Sigmoid colon (tissue), 7 donors: ENCODE results near the gene PARP6. TPM values are rescaled to one million over a fixed set of nuclear protein-coding genes. Genes with fewer than 3 reads are reported as not detected.

Experiments
- DNase-seq: peaks from one replicate; pipeline ENCODE4 v3.0.0-alpha.2; 2019
- H3K27ac ChIP-seq, 4 donors: fragments of 200-600 bp; sonication (generic); one replicate each; pipeline ENCODE4 v1.5.1; 2016 to 2019; ENCODE audit warnings: mild to moderate bottlenecking in 1 of 4
- H3K27me3 ChIP-seq, 3 donors: fragments of 200-600 bp; sonication (generic); one replicate each; pipeline ENCODE4 v1.5.1; 2019; ENCODE audit warnings: mild to moderate bottlenecking in 1 of 3
- H3K36me3 ChIP-seq, 4 donors: fragments of 200-600 bp; sonication (generic); one replicate each; pipeline ENCODE4 v1.5.1; 2016 to 2019
- H3K4me1 ChIP-seq, 4 donors: fragments of 200-600 bp; sonication (generic); one replicate each; pipeline ENCODE4 v1.5.1; 2017 to 2019
- H3K4me3 ChIP-seq, 4 donors: fragments of 200-600 bp; sonication (generic); one replicate each; pipeline ENCODE4 v1.5.1; 2017 to 2019; ENCODE audit warnings: mild to moderate bottlenecking in 2 of 4, moderate library complexity in 1 of 4
- H3K9me3 ChIP-seq, 4 donors: fragments of 200-600 bp in 3 of 4; sonication (generic) in 3 of 4; one replicate each; pipeline versions ENCODE4 v1.5.1 to v1.6.1; 2013 to 2019
- EP300 ChIP-seq, 4 donors: sonication (generic); formaldehyde crosslinking; IDR thresholded peaks; one replicate each; pipeline ENCODE4 v1.6.1; 2017; ENCODE audit warnings: antibody characterized with exemption in 4 of 4
- POLR2A ChIP-seq, 2 donors: fragments of 450-650 bp; IDR thresholded peaks; one replicate each; pipeline ENCODE4 v1.6.1; 2016; ENCODE audit warnings: antibody characterized with exemption in 2 of 2, mild to moderate bottlenecking in 2 of 2, moderate library complexity in 2 of 2
- POLR2AphosphoS5 ChIP-seq, 4 donors: sonication (generic); formaldehyde crosslinking; IDR thresholded peaks; one replicate each; pipeline ENCODE4 v1.6.1; 2017; ENCODE audit warnings: antibody characterized with exemption in 4 of 4
- WGBS, 2 donors: extraction: QIAGEN DNeasy Blood & Tissue Kit; methylation state at CpG; one replicate each; pipeline ENCODE4 v1.1.7; 2013; 5-methylcytosine and 5-hydroxymethylcytosine counted together
- intact Hi-C: fragments of 100-400 bp; cut with DNase I; formaldehyde crosslinking; loops from one replicate; pipeline ENCODE4 v1.15.1; 2023
- polyA plus RNA-seq, 3 donors: library from polyadenylated mRNA; stranded (reverse); fragments of 200-250 nt; gene quantifications; one replicate each; pipeline ENCODE4 v1.2.3, GENCODE V29; 2013
- total RNA-seq, 4 donors: library from RNA; depleted of rRNA; stranded (reverse); fragments of >200 nt; gene quantifications; one replicate each; pipeline ENCODE4 v1.1.0, GENCODE V29; 2016
- TF ChIP-seq, protein P1 (sequence below), 4 experiments: fragments of 450-650 bp in 3 of 4; fragments of 200-600 bp in 1 of 4; IDR thresholded peaks; one replicate each; pipeline ENCODE4 v1.5.1; 2016 to 2019; ENCODE audit warnings: antibody characterized with exemption in 4 of 4, mild to moderate bottlenecking in 3 of 4, moderate library complexity in 2 of 4
- donor health status: healthy with polysubstance abuse.
- donor health status: Bipolar disorder and iron deficiency.
- donor health status: healthy.

PARP6 gene
- total and polyA plus RNA-seq, 7 donors: 12.5 to 103 (median 41.5) TPM

DNA sequence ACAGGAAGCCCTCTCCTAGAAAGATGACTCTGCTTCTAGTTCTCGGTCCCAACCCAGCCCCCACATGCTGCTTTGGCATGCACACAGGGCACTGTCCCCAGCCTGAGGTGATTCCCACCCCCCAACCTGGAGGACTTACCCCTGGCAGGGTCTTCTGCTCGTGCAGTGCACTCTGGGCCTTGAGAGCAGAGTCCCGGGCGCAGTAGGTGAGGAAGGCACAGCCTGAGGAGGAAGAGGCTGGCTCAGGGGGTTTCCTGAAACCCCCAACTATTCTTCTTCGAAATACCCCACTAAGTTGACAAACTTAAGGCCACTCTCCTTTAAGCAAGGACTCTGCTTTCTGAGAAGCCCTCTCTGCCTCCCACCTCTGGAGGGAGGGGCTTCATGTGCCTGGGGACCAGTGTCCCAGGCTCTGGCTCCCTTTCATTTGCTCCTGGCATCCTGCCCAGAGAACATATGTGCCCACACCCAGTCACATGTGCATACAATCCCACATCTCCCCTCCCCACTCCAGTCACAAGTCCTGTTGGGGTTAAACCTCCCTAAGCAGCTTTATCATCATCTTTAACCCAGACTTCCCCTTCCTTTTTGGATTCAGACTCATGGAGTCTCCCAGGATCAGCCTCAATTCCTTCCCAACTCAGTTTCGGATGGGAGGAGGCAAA is 43.5 kb upstream of the PARP6 start:
- intact Hi-C loops: no loop called here
- WGBS, 2 donors: 71 to 72% methylated on average over 6 of the region's 6 CpGs
- no peaks in the 10 kb centered on the region for H3K36me3 ChIP-seq
- no peak overlapping the region for H3K27ac ChIP-seq
- no peak overlapping the region for H3K4me3 ChIP-seq
- H3K9me3 ChIP-seq: no peaks in the 10 kb centered on the region
- TF ChIP-seq POLR2A (IDR thresholded peaks at IDR 0.05): no peak
- TF ChIP-seq, protein P1, sequence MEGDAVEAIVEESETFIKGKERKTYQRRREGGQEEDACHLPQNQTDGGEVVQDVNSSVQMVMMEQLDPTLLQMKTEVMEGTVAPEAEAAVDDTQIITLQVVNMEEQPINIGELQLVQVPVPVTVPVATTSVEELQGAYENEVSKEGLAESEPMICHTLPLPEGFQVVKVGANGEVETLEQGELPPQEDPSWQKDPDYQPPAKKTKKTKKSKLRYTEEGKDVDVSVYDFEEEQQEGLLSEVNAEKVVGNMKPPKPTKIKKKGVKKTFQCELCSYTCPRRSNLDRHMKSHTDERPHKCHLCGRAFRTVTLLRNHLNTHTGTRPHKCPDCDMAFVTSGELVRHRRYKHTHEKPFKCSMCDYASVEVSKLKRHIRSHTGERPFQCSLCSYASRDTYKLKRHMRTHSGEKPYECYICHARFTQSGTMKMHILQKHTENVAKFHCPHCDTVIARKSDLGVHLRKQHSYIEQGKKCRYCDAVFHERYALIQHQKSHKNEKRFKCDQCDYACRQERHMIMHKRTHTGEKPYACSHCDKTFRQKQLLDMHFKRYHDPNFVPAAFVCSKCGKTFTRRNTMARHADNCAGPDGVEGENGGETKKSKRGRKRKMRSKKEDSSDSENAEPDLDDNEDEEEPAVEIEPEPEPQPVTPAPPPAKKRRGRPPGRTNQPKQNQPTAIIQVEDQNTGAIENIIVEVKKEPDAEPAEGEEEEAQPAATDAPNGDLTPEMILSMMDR (IDR thresholded peaks at IDR 0.05): no peak
- TF ChIP-seq POLR2AphosphoS5 (IDR thresholded peaks at IDR 0.05): no peak
- no peak for TF ChIP-seq EP300 (IDR thresholded peaks at IDR 0.05)
- H3K4me1 ChIP-seq: peaks cover 0 to 15% (median 12%) of the 10 kb centered on the region in 4 donors
- H3K27me3 ChIP-seq: no peaks in the 10 kb centered on the region
- DNase-seq: no peak

GRCh38 chr15:72313881-72314280 is 41.5 kb upstream of the PARP6 start:
- no peaks in the 10 kb centered on the region for H3K4me1 ChIP-seq
- H3K4me3 ChIP-seq: no peak overlapping the region
- no peak overlapping the region for H3K27ac ChIP-seq
- H3K36me3 ChIP-seq: no peaks in the 10 kb centered on the region
- DNase-seq: no peak
- WGBS, 2 donors: 90 to 94% methylated on average over 2 of the region's 2 CpGs
- intact Hi-C loops: no loop called here
- H3K9me3 ChIP-seq: no peaks in the 10 kb centered on the region
- no peaks in the 10 kb centered on the region for H3K27me3 ChIP-seq
- TF ChIP-seq, protein P1 (IDR thresholded peaks at IDR 0.05): no peak
- TF ChIP-seq POLR2AphosphoS5 (IDR thresholded peaks at IDR 0.05) (no peak), EP300 (IDR thresholded peaks at IDR 0.05) (no peak), POLR2A (IDR thresholded peaks at IDR 0.05) (no peak)

DNA sequence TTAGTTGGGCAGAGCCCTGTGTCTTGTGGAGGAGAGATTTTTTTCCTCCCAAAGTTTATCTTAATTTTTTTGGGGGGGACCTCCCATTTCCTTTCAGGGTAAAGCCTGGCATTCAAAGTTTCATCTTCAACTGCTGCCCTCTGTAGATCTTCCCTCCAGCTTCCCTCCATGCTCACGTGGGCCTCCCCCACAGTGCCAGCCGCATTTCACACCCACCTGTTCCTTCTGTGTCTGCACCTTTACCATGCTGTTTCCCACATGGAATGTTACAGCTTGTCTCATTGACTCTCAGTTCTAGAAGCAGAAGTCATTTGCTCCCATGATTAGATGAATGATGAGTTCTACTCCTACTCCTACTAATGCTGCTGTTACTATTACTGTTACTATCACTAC is 41.1 kb upstream of the PARP6 start:
- Histone ChIP-seq H3K9me3 (no peaks in the 10 kb centered on the region), H3K4me3 (no peak overlapping the region), H3K27ac (no peak overlapping the region), H3K27me3 (no peaks in the 10 kb centered on the region), H3K4me1 (no peaks in the 10 kb centered on the region), H3K36me3 (no peaks in the 10 kb centered on the region)
- TF ChIP-seq POLR2A (IDR thresholded peaks at IDR 0.05): no peak
- TF ChIP-seq, protein P1 (IDR thresholded peaks at IDR 0.05): no peak
- no peak for TF ChIP-seq EP300 (IDR thresholded peaks at IDR 0.05)
- no peak for TF ChIP-seq POLR2AphosphoS5 (IDR thresholded peaks at IDR 0.05)
- DNase-seq: no peak
- 82 to 86% methylated on average over 2 of the region's 2 CpGs for WGBS, 2 donors
- intact Hi-C loops: no loop called here

DNA sequence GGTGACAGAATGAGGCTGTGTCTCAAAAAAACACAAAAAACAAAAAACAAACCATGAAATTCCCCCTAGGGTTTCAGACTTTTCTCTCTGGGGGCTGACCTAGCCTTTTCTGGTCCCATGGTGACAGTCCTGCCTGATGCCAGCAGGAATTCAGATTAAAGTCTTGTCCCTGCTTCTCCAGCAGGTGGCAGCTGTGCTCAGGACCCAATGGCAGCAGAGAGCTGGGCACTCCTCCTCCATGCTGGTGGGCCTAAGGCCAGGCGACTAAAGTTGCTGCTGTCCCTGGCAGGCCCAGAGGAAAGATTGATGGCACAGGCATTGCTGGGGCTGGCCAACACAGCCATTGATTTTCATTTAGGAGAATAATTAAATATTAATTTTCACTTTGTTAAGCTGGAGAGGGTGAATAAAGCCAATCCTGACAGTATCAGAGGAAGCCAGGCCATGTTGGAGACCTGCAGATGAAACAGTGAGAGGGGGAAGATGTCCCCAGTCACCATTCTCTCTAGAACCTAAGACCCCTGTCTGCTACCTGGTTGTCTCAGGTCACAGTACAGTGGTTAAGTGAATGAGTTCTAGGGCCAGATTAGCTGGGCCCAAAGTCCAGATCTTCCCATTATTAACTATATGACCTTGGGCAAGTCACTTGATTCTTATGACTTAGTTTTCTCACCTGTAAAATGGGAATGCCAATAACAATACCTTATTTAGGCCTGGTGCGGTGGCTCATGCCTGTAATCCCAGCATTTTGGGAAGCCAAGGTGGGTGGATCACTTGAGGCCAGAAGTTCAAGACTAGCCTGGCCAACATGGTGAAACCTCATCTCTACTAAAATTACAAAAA is 40.5 kb upstream of the PARP6 start:
- TF ChIP-seq POLR2A (IDR thresholded peaks at IDR 0.05) (no peak), POLR2AphosphoS5 (IDR thresholded peaks at IDR 0.05) (no peak), EP300 (IDR thresholded peaks at IDR 0.05) (no peak)
- TF ChIP-seq, protein P1 (IDR thresholded peaks at IDR 0.05): peak; percentile 46 to 69 (median 64)
- intact Hi-C loops: no loop called here
- 54 to 64% methylated on average over 2 of the region's 2 CpGs for WGBS, 2 donors
- Histone ChIP-seq H3K9me3 (no peaks in the 10 kb centered on the region), H3K36me3 (no peaks in the 10 kb centered on the region), H3K27me3 (no peaks in the 10 kb centered on the region), H3K4me1 (no peaks in the 10 kb centered on the region), H3K27ac (no peak overlapping the region), H3K4me3 (no peak overlapping the region)
- peak; percentile 73 for DNase-seq
